GM19324 (cell line): ENCODE measurements around the gene MVB12B.
"Not testable (repeated sequence)": the region's sequence is repeated elsewhere in the genome, so short reads cannot be mapped to it uniquely, and the experiment has no call there.

Experiments
- ATAC-seq: cut with Tn5 transposase; IDR thresholded peaks from one replicate; pipeline ENCODE4 v1.9.1; 2021; ENCODE audit warnings: mild to moderate bottlenecking, moderate library complexity; ENCODE audit not compliant: unreplicated experiment, low FRiP score

The MVB12B gene

GRCh38 chr9:126463426-126463825 is 136.8 kb downstream of the MVB12B start:
- no peak for ATAC-seq

GRCh38 chr9:126464694-126465441 is 138.2 kb downstream of the MVB12B start:
- ATAC-seq, result no peak

GRCh38 chr9:126465977-126466376 is 139.3 kb downstream of the MVB12B start:
- no peak for ATAC-seq

GRCh38 chr9:126468141-126468825 is 141.7 kb downstream of the MVB12B start:
- no peak for ATAC-seq

- no peak for ATAC-seq
These were observed 143.8 kb downstream of the MVB12B start for GRCh38 chr9:126470241-126470993.

- ATAC-seq, result peak; percentile 61
These were observed 144.5 kb downstream of the MVB12B start for GRCh38 chr9:126471084-126471624.

- ATAC-seq, result no peak
These were observed 145.7 kb downstream of the MVB12B start for GRCh38 chr9:126472198-126472947.

GRCh38 chr9:126472948-126473298 is 146.3 kb downstream of the MVB12B start:
- ATAC-seq, result no peak

- ATAC-seq, result no peak
These were observed 147.7 kb downstream of the MVB12B start for GRCh38 chr9:126474206-126474765.

- no peak for ATAC-seq
These were observed 148.3 kb downstream of the MVB12B start for GRCh38 chr9:126474786-126475485.

GRCh38 chr9:126475933-126476555 is 149.4 kb downstream of the MVB12B start:
- ATAC-seq, result no peak

GRCh38 chr9:126477432-126477831 is 150.8 kb downstream of the MVB12B start:
- ATAC-seq, result not testable (repeated sequence)

GRCh38 chr9:126478216-126478981 is 151.8 kb downstream of the MVB12B start:
- ATAC-seq, result no peak

GRCh38 chr9:126479515-126479914 is 152.9 kb downstream of the MVB12B start:
- ATAC-seq, result no peak

- no peak for ATAC-seq
These were observed 154.2 kb downstream of the MVB12B start for GRCh38 chr9:126480813-126481212.

- ATAC-seq, result no peak
These were observed 155.2 kb downstream of the MVB12B start for GRCh38 chr9:126481862-126482261.

GRCh38 chr9:126482361-126483044 is 155.9 kb downstream of the MVB12B start:
- ATAC-seq, result no peak
